Osteocyte (in vitro differentiated cells): ENCODE data around the gene IL23A. TPM values are rescaled to one million over a fixed set of nuclear protein-coding genes. Genes with fewer than 3 reads are reported as not detected.

Source experiments
- DNase-seq: peaks from one replicate; pipeline ENCODE4 v3.0.0; 2021; ENCODE audit warnings: mixed read lengths; ENCODE audit not compliant: unreplicated experiment; ENCODE audit errors: extremely low spot score
- H3K27ac Mint-ChIP-seq: one replicate; pipeline ENCODE4 v1.8.0; 2021; ENCODE audit warnings: mild to moderate bottlenecking, mixed read lengths; ENCODE audit not compliant: unreplicated experiment
- H3K27me3 Mint-ChIP-seq: one replicate; pipeline ENCODE4 v1.8.0; 2021; ENCODE audit warnings: mixed read lengths; ENCODE audit not compliant: unreplicated experiment
- H3K36me3 Mint-ChIP-seq: one replicate; pipeline ENCODE4 v1.8.0; 2021; ENCODE audit warnings: mixed read lengths; ENCODE audit not compliant: unreplicated experiment
- H3K4me1 Mint-ChIP-seq: one replicate; pipeline ENCODE4 v1.8.0; 2021; ENCODE audit warnings: mixed read lengths; ENCODE audit not compliant: unreplicated experiment
- H3K4me3 Mint-ChIP-seq: one replicate; pipeline ENCODE4 v1.8.0; 2021; ENCODE audit warnings: mild to moderate bottlenecking, moderate library complexity, mixed read lengths; ENCODE audit not compliant: unreplicated experiment
- H3K9me3 Mint-ChIP-seq: one replicate; pipeline ENCODE4 v1.8.0; 2021; ENCODE audit warnings: mixed read lengths; ENCODE audit not compliant: unreplicated experiment
- CTCF ChIP-seq: fragments of 200-600 bp; sonication (generic); IDR thresholded peaks from 2 replicates; pipeline ENCODE4 v1.5.0; 2021; ENCODE audit warnings: antibody characterized with exemption, mild to moderate bottlenecking, moderate library complexity
- total RNA-seq: library from RNA; stranded (reverse); gene quantifications from 2 replicates; pipeline ENCODE4 v1.2.1, GENCODE V29; 2021

IL23A gene
- total RNA-seq, 1 donor from 2014 or later: not detected

- Mint-ChIP-seq H3K36me3 (peaks cover 27% of the 10 kb centered on the region), H3K4me3 (no peak overlapping the region), H3K27me3 (no peaks in the 10 kb centered on the region), H3K9me3 (no peaks in the 10 kb centered on the region), H3K4me1 (no peaks in the 10 kb centered on the region), H3K27ac (no peak overlapping the region)
- DNase-seq: no peak
- no peak for TF ChIP-seq CTCF
Observed at GRCh38 chr12:56326126-56326525, 12.6 kb upstream of the IL23A start.

GRCh38 chr12:56326533-56326932 is 12.2 kb upstream of the IL23A start:
- Mint-ChIP-seq H3K36me3 (peaks cover 30% of the 10 kb centered on the region), H3K9me3 (no peaks in the 10 kb centered on the region), H3K4me1 (no peaks in the 10 kb centered on the region), H3K27ac (no peak overlapping the region), H3K27me3 (no peaks in the 10 kb centered on the region), H3K4me3 (no peak overlapping the region)
- no peak for TF ChIP-seq CTCF
- DNase-seq: no peak

GRCh38 chr12:56330936-56331490 is 7.7 kb upstream of the IL23A start:
- H3K27me3 Mint-ChIP-seq: no peaks in the 10 kb centered on the region

GRCh38 chr12:56332512-56333196 is 6.0 kb upstream of the IL23A start:
- peaks cover 3% of the 10 kb centered on the region for H3K36me3 Mint-ChIP-seq
- TF ChIP-seq CTCF: no peak

More at GRCh38 chr12:56330936-56331490, 7.7 kb upstream of the IL23A start:
- H3K4me1 Mint-ChIP-seq: peaks cover 17% of the 10 kb centered on the region
- H3K36me3 Mint-ChIP-seq: peaks cover 11% of the 10 kb centered on the region
- DNase-seq: no peak
- H3K4me3 Mint-ChIP-seq: no peak overlapping the region
- TF ChIP-seq CTCF: no peak
- no peaks in the 10 kb centered on the region for H3K9me3 Mint-ChIP-seq
- no peak overlapping the region for H3K27ac Mint-ChIP-seq

GRCh38 chr12:56333197-56333678 is 5.4 kb upstream of the IL23A start:
- Mint-ChIP-seq H3K27me3 (no peaks in the 10 kb centered on the region), H3K27ac (peak overlapping the region; percentile 97), H3K4me1 (peaks cover 17% of the 10 kb centered on the region), H3K36me3 (peaks cover 3% of the 10 kb centered on the region), H3K4me3 (peak overlapping the region; percentile 82), H3K9me3 (no peaks in the 10 kb centered on the region)
- TF ChIP-seq CTCF: no peak
- DNase-seq: no peak

More at GRCh38 chr12:56332512-56333196, 6.0 kb upstream of the IL23A start:
- no peaks in the 10 kb centered on the region for H3K27me3 Mint-ChIP-seq
- H3K4me1 Mint-ChIP-seq: peaks cover 17% of the 10 kb centered on the region
- H3K27ac Mint-ChIP-seq: peak overlapping the region; percentile 97
- peak overlapping the region; percentile 82 for H3K4me3 Mint-ChIP-seq
- no peaks in the 10 kb centered on the region for H3K9me3 Mint-ChIP-seq
- DNase-seq: no peak
